ENCODE results near the gene KRTAP10-9. TPM values are rescaled to one million over a fixed set of nuclear protein-coding genes. Genes with fewer than 3 reads are reported as not detected.
"Not testable (repeated sequence)": the region's sequence is repeated elsewhere in the genome, so short reads cannot be mapped to it uniquely, and the experiment has no call there.

KRTAP10-9 gene
- total RNA-seq, 2 donors from 2014 or later: not detected

GRCh38 chr21:44603109-44603875, 23.6 kb upstream of the KRTAP10-9 start:
- no peaks in the 10 kb centered on the region for H3K27me3 ChIP-seq
- no peaks in the 10 kb centered on the region for H3K4me1 ChIP-seq
- no peak for TF ChIP-seq CTCF (IDR thresholded peaks at IDR 0.05)
- no peak overlapping the region for H3K9ac ChIP-seq (ENCODE audit: low read depth in 2 of 2, low read length in 2 of 2)
- no peak overlapping the region for H3K4me3 ChIP-seq
- H3K36me3 ChIP-seq: no peaks in the 10 kb centered on the region
- DNase-seq: no peak
- intact Hi-C loops (cut with DNase I): no loop called here
- no peak overlapping the region for H3K27ac ChIP-seq
- no peaks in the 10 kb centered on the region for H3K9me3 ChIP-seq

- no peak overlapping the region for H3K27ac ChIP-seq
- no peaks in the 10 kb centered on the region for H3K36me3 ChIP-seq
- H3K27me3 ChIP-seq: no peaks in the 10 kb centered on the region
- no peak overlapping the region for H3K9ac ChIP-seq (ENCODE audit: low read depth in 2 of 2, low read length in 2 of 2)
- no peak overlapping the region for H3K4me3 ChIP-seq
- no peak for DNase-seq
- no peaks in the 10 kb centered on the region for H3K4me1 ChIP-seq
- intact Hi-C loops (cut with DNase I): no loop called here
- TF ChIP-seq CTCF (IDR thresholded peaks at IDR 0.05): no peak
- no peaks in the 10 kb centered on the region for H3K9me3 ChIP-seq
These were observed 23.0 kb upstream of the KRTAP10-9 start for GRCh38 chr21:44603911-44604310.

GRCh38 chr21:44606495-44606894, 20.4 kb upstream of the KRTAP10-9 start:
- no peaks in the 10 kb centered on the region for H3K36me3 ChIP-seq
- intact Hi-C loops (cut with DNase I): no loop called here
- no peak for TF ChIP-seq CTCF (IDR thresholded peaks at IDR 0.05)
- H3K27me3 ChIP-seq: no peaks in the 10 kb centered on the region
- no peak overlapping the region for H3K4me3 ChIP-seq
- no peaks in the 10 kb centered on the region for H3K4me1 ChIP-seq
- no peak overlapping the region for H3K27ac ChIP-seq
- DNase-seq: no peak
- no peaks in the 10 kb centered on the region for H3K9me3 ChIP-seq
- no peak overlapping the region for H3K9ac ChIP-seq (ENCODE audit: low read depth in 2 of 2, low read length in 2 of 2)

GRCh38 chr21:44609193-44609592, 17.7 kb upstream of the KRTAP10-9 start:
- intact Hi-C loops (cut with DNase I): no loop called here
- Histone ChIP-seq H3K9ac (ENCODE audit: low read depth in 2 of 2, low read length in 2 of 2) (no peak overlapping the region), H3K4me1 (no peaks in the 10 kb centered on the region), H3K9me3 (no peaks in the 10 kb centered on the region), H3K4me3 (no peak overlapping the region), H3K36me3 (no peaks in the 10 kb centered on the region), H3K27ac (no peak overlapping the region), H3K27me3 (no peaks in the 10 kb centered on the region)
- no peak for DNase-seq
- no peak for TF ChIP-seq CTCF (IDR thresholded peaks at IDR 0.05)

- H3K4me1 ChIP-seq; H3K27me3 ChIP-seq; H3K27ac ChIP-seq; DNase-seq; H3K4me3 ChIP-seq; intact Hi-C loops (cut with DNase I); H3K9me3 ChIP-seq; H3K36me3 ChIP-seq; H3K9ac ChIP-seq (ENCODE audit: low read depth in 2 of 2, low read length in 2 of 2): not testable (repeated sequence)
These were observed 16.6 kb upstream of the KRTAP10-9 start for GRCh38 chr21:44610157-44610843.

- TF ChIP-seq CTCF (IDR thresholded peaks at IDR 0.05): no peak
- DNase-seq: no peak
- Histone ChIP-seq H3K9ac (ENCODE audit: low read depth in 2 of 2, low read length in 2 of 2) (no peak overlapping the region), H3K36me3 (no peaks in the 10 kb centered on the region), H3K27me3 (no peaks in the 10 kb centered on the region), H3K4me1 (no peaks in the 10 kb centered on the region), H3K9me3 (no peaks in the 10 kb centered on the region), H3K4me3 (no peak overlapping the region), H3K27ac (no peak overlapping the region)
- intact Hi-C loops (cut with DNase I): no loop called here
These were observed 15.3 kb upstream of the KRTAP10-9 start for GRCh38 chr21:44611551-44611950.
